HuH-7 (cell line): Measurements from ENCODE around the gene CTAGE8.
"Not testable (repeated sequence)": the region's sequence is repeated elsewhere in the genome, so short reads cannot be mapped to it uniquely, and the experiment has no call there.

Experiments
- DNase-seq: peaks from one replicate; pipeline ENCODE4 v3.0.0; 2011; ENCODE audit warnings: low spot score

CTAGE8 gene

DNA sequence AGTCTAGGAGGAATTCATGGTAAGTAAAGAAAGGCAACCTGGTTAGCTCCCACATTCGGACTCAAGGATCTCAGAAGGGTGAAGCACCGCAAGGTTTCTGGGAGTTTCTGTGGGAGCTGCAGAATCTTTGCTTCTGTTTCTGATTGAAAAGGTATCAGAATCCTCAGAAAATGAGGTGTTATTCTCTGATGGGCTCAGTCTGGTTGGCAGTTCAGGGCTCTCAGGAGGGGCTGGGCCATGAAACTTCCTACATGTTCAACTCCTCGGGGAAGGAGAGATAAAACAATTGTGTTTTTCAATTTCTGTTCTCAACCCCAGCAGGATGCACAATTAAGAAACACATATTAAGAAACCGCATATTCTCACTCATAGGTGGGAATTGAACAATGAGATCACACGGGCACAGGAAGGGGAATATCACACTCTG lies 13.6 kb downstream of the CTAGE8 start:
- no peak for DNase-seq

DNA sequence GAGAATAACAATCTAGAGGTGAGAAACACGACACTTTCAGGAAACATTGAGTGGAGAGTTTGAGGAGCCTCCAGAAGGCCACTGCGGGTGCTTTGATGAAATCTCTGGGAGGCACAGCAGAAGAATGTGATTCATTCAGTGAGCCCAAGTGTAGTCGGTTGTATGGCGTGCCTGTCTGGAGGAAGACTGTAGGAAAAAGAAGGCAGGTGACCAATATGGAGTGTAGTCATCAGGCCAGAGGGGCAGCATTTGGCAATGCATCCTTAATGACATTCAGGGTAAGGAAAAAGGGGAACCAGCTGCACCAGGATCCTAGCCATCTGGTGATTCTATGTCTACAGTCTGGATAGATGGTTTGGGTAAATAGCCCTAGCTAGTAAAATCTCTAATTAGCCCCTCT lies 16.8 kb downstream of the CTAGE8 start:
- DNase-seq = not testable (repeated sequence)

DNA sequence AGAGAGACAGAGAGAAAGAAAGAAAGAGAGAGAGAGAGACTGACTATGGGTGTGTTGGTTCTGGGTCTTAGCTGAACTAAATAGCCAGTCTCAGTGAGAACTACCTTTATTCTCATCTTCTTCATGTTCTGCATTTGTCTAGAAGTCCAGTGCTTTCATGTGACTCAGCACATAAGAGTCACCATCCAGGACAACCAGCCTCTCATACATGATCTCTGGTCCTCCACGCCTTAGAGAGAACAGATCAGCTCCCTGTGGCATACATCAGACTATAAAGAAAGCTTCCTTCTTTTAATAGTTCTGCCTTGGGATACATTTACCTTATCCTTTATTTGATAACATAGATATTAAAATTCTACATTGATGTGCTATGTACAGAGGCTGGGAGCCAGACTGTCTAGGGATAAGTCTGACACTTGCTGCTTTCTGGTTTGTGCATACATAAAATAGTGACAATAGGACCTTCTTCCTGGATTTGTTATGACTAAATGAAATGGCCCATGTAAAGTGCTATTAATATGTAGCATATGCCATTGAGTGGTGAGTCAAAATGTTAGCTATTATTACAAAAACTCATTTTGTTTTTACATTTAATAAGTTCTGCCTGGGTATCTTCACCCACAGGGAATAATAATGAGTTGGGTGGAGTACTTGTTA lies 21.3 kb downstream of the CTAGE8 start:
- DNase-seq = not testable (repeated sequence)

DNA sequence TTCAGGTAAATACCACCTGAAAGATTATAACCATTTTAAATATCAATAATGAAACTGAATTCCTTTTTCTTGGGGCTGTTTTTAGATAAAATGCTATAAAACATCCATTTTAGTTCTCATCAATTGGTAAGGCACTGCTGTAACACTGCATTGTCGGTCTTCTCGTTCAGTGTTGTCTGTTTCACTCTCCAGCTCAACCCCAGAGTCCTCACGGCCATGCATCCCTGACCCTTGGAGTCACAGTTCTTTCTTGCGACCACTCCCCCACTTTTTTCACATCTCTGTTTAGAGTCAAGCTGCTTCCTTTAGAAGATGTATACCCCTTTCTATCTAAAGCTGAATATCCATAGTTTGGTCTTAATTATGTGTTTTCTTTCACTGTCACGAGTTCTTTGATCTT lies 22.1 kb downstream of the CTAGE8 start:
- not testable (repeated sequence) for DNase-seq

DNA sequence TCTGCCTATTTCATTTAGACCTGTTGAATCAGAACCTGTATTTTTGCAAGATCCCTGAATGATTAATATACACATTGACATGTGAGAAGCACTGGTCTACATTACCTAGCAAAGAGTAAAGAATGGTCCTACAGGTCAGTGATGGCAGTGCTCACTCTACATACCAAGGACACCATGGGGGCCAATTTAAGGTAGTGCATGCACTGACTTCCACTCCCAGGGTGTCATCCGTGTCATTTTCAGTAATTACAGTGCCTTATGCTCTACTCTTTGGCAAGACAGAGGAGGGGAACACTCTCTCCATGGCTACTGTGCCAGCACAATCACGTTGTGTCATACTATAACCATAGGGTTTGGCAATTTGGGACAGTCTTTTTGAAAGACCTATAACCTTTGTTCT lies 23.7 kb downstream of the CTAGE8 start:
- DNase-seq = not testable (repeated sequence)

DNA sequence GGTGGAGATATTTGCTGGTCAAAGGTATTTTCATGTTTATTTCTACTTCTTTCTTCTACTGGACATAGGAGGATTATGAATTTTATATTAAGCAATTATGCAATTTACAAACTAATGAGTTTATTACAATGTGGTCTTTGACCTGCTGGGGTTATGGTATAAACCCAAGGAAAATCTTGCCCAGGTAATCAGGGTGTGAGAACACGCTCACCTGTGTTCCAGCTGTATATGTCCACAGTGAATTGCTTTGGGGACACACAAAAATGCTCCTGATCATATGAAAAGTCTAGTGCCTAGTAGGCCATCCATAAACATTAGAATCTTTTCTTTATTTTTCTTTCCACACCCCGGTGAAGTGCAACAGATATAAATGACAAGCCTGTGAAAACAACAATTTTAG lies 29.7 kb downstream of the CTAGE8 start, which contains the start of gene OR2A42:
Gene OR2A42 (minus strand): TSS at position 241 of the 400 bp plus-strand sequence. CDS start 6,762 bp downstream, outside the sequence.
- not testable (repeated sequence) for DNase-seq

DNA sequence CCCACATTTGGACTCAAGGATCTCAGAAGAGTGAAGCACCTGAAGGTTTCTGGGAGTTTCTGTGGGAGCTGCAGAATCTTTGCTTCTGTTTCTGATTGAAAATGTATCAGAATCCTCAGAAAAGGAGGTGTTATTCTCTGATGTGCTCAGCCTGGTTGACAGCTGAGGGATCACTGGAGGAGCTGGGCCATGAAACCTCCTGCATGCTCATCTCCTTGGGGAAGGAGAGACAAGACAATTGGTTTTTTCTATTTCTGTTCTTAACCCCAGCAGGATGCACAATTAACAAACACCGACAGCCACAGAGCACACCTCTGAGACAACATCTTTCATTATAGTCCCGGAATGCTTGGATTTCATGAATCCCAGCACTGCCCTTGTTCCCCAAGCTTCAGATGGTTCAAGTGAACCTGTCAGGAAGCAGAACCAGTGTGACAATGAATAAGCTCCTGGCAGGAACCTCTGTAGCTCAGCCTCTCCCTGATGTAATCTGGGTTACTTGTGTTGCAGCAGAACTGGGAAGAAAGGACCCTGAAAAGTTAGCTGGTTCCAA lies 30.5 kb downstream of the CTAGE8 start:
- DNase-seq = not testable (repeated sequence)

DNA sequence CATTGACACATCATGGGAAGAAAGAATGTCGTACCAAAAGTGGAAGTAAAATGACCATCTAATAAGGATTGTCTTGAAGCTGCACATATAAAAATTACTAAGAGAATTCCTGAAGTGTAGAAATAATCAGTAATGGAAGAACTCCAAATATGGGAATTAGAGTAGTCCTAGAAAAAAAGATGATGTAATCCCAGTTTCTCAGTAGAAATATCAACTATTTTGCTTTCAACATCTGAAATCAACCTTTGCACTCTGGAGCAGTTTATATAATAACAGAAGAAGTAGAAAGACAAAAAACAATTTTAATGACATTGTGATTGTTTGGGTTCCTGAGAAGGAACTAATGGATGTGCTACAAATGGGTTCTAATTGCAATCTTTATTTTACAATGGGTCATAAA lies 36.0 kb downstream of the CTAGE8 start:
- not testable (repeated sequence) for DNase-seq

DNA sequence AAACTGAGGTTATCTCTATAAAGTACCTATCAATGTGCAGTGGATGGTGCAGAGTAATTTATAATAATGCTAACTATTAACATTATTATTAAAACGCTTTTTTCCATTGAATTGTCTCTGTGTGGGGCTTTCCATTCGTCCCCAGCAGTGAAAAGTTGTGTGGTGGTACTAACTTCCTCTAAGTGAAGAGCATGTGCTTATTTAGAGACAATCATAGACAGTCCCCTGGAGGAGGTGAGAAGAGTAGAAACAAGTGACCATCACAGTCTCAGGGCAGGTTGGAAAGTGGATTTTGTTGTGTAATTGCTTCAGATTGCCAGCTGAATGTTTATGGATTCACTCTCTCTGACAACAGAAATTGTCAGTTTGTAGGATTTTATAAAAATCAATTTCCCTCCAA lies 38.1 kb downstream of the CTAGE8 start:
- not testable (repeated sequence) for DNase-seq

DNA sequence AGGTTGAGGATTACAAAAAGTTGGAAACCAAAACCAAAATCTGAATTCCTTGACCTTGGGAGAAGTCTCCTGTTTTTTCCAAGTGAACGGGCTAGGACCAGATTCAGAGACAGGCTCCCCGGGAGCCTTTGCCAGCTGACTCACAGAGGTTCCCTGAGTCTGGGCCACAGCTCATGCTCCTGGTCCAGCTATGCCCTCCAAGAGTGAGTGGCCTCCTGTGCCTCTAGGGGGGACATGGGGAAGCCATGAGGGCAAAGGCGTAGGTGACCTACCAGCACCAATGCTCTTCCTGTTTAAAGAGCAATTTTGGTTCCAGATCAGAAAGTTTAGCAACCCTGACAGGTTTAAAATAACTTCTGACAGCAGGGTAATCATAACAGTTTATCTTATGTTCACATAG lies 40.3 kb downstream of the CTAGE8 start:
- DNase-seq = not testable (repeated sequence)

DNA sequence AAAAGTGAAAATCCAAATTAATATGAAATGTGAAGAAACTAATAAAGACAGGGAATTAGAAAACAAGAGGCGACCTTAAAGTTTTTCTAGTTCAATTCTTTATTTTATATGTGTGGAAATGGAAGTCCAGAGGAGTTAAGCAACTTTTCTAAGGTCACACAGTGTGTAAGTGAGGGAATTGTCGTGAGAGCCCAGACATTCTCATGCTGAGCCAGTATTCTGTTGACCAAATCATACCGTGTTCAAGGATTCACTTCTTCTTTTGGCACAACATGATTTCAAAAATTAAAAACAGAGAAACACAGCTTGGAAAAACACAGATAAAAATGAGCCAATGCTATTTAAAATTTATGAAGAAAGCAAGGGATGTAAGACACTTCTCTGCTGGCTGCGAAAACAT lies 42.2 kb downstream of the CTAGE8 start:
- DNase-seq = not testable (repeated sequence)

DNA sequence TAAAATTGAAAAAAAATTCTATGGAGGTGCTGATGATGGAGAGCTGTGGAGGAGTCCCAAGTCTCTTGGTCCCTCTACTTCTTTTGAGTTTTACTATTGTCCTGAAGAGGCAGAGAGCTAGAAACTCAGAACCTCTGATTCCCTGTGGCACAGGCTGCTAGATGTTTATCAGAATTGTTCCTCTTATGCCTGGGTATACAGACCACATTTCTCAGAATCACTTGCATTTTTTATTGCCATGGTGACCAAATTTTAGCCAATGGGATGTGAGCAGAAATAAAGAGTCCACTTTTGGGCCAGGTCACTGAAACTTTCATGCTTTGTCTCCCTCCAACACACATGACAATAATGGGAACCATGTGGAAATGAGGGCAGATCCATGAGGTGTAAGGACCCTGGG lies 45.4 kb downstream of the CTAGE8 start:
- DNase-seq = not testable (repeated sequence)

DNA sequence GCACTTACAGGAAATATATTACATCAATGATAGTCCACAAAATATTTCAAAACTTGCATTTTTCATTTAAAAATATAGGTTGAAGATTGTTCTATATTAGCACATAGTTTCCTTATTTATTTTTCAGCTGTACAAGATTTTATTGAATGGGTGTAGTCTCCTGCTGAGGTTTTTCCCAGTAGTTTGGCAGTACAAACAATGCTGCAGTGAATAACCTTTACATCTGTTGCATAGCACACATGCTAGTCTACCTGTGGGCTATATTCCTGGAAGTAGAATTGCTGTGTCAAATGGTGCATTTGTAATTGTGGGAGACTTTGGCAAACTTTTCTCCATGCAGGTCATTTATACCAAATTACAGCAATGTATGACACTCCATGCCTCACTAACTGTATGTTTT lies 48.6 kb downstream of the CTAGE8 start:
- not testable (repeated sequence) for DNase-seq

DNA sequence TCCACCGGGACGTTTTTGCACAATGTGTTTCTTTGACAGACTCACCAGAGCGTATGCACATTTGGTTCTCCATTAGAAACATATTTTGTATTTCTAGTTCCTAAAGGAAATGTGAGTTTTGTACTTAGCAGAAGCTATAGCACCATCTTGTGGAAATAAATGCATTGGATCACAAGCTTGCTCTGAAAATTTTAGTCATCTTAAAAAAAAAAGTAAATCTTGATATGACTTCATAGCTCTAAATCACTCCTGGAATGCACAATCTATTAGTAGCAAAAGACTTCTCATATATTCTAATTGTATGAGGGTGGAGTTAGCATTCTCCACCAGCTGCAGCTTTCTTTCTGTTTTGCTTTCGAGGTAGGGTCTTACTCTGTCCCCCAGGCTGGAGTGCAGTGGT lies 49.9 kb downstream of the CTAGE8 start:
- not testable (repeated sequence) for DNase-seq

DNA sequence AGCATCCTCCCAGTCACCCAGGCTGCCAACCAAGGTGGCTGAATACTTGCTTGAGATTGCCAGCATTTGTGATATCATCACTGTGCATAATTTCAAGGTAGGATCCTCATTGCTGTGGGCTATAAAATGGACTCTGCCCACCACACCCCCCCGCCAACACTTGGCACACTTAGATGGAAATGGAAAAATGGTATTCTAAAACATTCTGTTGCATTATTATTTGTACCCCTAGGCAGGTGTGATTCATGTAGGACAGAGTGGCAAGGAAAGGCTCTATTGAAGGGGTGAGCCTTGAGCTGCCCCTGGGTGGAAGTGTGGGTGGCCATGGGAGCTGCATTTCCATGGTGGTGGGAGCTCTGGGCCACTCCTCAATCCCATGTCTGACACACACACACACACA lies 50.5 kb downstream of the CTAGE8 start:
- not testable (repeated sequence) for DNase-seq

DNA sequence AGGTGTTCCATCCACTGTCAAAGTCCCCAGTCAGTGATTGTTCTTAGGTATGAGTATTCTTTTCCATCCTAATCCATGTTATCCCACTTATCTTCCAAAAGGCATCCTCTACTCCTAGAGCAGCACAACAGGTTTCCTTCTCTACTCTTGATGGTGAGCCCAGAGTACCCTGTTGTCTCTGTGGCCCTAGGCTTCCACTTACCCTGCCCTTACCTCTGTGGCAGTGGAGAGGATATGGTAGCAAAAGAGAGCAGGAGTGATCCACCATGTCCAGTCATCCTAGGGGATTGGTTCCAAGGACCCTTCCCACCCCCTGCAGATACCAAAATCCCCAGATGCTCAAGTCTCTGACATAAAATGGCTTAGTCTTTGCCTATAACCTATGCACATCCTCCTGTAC lies 51.9 kb downstream of the CTAGE8 start:
- DNase-seq = not testable (repeated sequence)
